Measurements from ENCODE around the gene FUT7. TPM values are rescaled to one million over a fixed set of nuclear protein-coding genes. Genes with fewer than 3 reads are reported as not detected.

FUT7 gene
- polyA plus RNA-seq, 2 donors: 0.08 to 0.39 TPM

GRCh38 chr9:137049544-137050449 is 17.9 kb upstream of the FUT7 start:
- H3K36me3 ChIP-seq (ENCODE audit: control insufficient read depth in 2 of 2, insufficient read depth in 2 of 2, low read length in 1 of 2): no peaks in the 10 kb centered on the region
- H3K27me3 ChIP-seq (ENCODE audit: control insufficient read depth in 1 of 2, insufficient read depth in 2 of 2, low read length in 2 of 2): peaks cover 0 to 7% of the 10 kb centered on the region in 2 donors
- H3K9me3 ChIP-seq (ENCODE audit: control insufficient read depth in 2 of 2, insufficient read depth in 1 of 2, low read depth in 1 of 2, low read length in 1 of 2): peaks cover 0 to 2% of the 10 kb centered on the region in 2 donors
- WGBS, 2 donors: 44 to 45% methylated on average over 38 of the region's 38 CpGs
- no peak overlapping the region for H3K4me3 ChIP-seq (ENCODE audit: low read depth in 1 of 2, low read length in 2 of 2)
- peaks cover 8 to 35% of the 10 kb centered on the region in 2 donors for H3K4me1 ChIP-seq (ENCODE audit: control insufficient read depth in 2 of 2, insufficient read depth in 2 of 2, low read length in 1 of 2)
- no peak overlapping the region for H3K27ac ChIP-seq (ENCODE audit: low read depth in 2 of 2, low read length in 1 of 2)

- no peak overlapping the region for H3K4me3 ChIP-seq (ENCODE audit: low read depth in 1 of 2, low read length in 2 of 2)
- WGBS, 2 donors: 36 to 42% methylated on average over 52 to 72 of the region's 72 CpGs
These were observed 17.0 kb upstream of the FUT7 start for GRCh38 chr9:137048655-137049543.

GRCh38 chr9:137046088-137046787 is 14.3 kb upstream of the FUT7 start, which contains the start of gene NPDC1:
TSS of gene NPDC1 (minus strand) at chr9:137046177. CDS start at chr9:137045989, 188 bp downstream.
- WGBS, 2 donors: 0% methylated on average over 38 to 57 of the region's 57 CpGs
- peaks cover 0 to 2% of the 10 kb centered on the region in 2 donors for H3K9me3 ChIP-seq (ENCODE audit: control insufficient read depth in 2 of 2, insufficient read depth in 1 of 2, low read depth in 1 of 2, low read length in 1 of 2)
- no peaks in the 10 kb centered on the region for H3K36me3 ChIP-seq (ENCODE audit: control insufficient read depth in 2 of 2, insufficient read depth in 2 of 2, low read length in 1 of 2)
- H3K4me3 ChIP-seq (ENCODE audit: low read depth in 1 of 2, low read length in 2 of 2): peak within 1 kb of the TSS; percentile 42 to 55
- peaks cover 13 to 28% of the 10 kb centered on the region in 2 donors for H3K4me1 ChIP-seq (ENCODE audit: control insufficient read depth in 2 of 2, insufficient read depth in 2 of 2, low read length in 1 of 2)
- H3K27ac ChIP-seq (ENCODE audit: low read depth in 2 of 2, low read length in 1 of 2): peak within 1 kb of the TSS; percentile 28 to 79
- H3K27me3 ChIP-seq (ENCODE audit: control insufficient read depth in 1 of 2, insufficient read depth in 2 of 2, low read length in 2 of 2): peaks cover 0 to 7% of the 10 kb centered on the region in 2 donors

More at GRCh38 chr9:137048655-137049543, 17.0 kb upstream of the FUT7 start:
- H3K36me3 ChIP-seq (ENCODE audit: control insufficient read depth in 2 of 2, insufficient read depth in 2 of 2, low read length in 1 of 2): no peaks in the 10 kb centered on the region
- H3K27ac ChIP-seq (ENCODE audit: low read depth in 2 of 2, low read length in 1 of 2): no peak overlapping the region
- peaks cover 0 to 7% of the 10 kb centered on the region in 2 donors for H3K27me3 ChIP-seq (ENCODE audit: control insufficient read depth in 1 of 2, insufficient read depth in 2 of 2, low read length in 2 of 2)
- peaks cover 0 to 2% of the 10 kb centered on the region in 2 donors for H3K9me3 ChIP-seq (ENCODE audit: control insufficient read depth in 2 of 2, insufficient read depth in 1 of 2, low read depth in 1 of 2, low read length in 1 of 2)
- H3K4me1 ChIP-seq (ENCODE audit: control insufficient read depth in 2 of 2, insufficient read depth in 2 of 2, low read length in 1 of 2): peaks cover 10 to 35% of the 10 kb centered on the region in 2 donors

- 2 to 5% methylated on average over 73 to 96 of the region's 96 CpGs for WGBS, 2 donors
- peaks cover 0 to 2% of the 10 kb centered on the region in 2 donors for H3K9me3 ChIP-seq (ENCODE audit: control insufficient read depth in 2 of 2, insufficient read depth in 1 of 2, low read depth in 1 of 2, low read length in 1 of 2)
- H3K36me3 ChIP-seq (ENCODE audit: control insufficient read depth in 2 of 2, insufficient read depth in 2 of 2, low read length in 1 of 2): peaks cover 0 to 2% of the 10 kb centered on the region in 2 donors
- peaks cover 0 to 7% of the 10 kb centered on the region in 2 donors for H3K27me3 ChIP-seq (ENCODE audit: control insufficient read depth in 1 of 2, insufficient read depth in 2 of 2, low read length in 2 of 2)
- peaks cover 13 to 28% of the 10 kb centered on the region in 2 donors for H3K4me1 ChIP-seq (ENCODE audit: control insufficient read depth in 2 of 2, insufficient read depth in 2 of 2, low read length in 1 of 2)
- H3K4me3 ChIP-seq (ENCODE audit: low read depth in 1 of 2, low read length in 2 of 2): peak overlapping the region; percentile 42 to 55
- H3K27ac ChIP-seq (ENCODE audit: low read depth in 2 of 2, low read length in 1 of 2): peak overlapping the region; percentile 9 to 79
These were observed 13.6 kb upstream of the FUT7 start for GRCh38 chr9:137045294-137046087.

- Histone ChIP-seq H3K36me3 (ENCODE audit: control insufficient read depth in 2 of 2, insufficient read depth in 2 of 2, low read length in 1 of 2) (peaks cover 0 to 3% of the 10 kb centered on the region in 2 donors), H3K9me3 (ENCODE audit: control insufficient read depth in 2 of 2, insufficient read depth in 1 of 2, low read depth in 1 of 2, low read length in 1 of 2) (no peaks in the 10 kb centered on the region), H3K27ac (ENCODE audit: low read depth in 2 of 2, low read length in 1 of 2) (peak overlapping the region; percentile 19 to 79), H3K4me3 (ENCODE audit: low read depth in 1 of 2, low read length in 2 of 2) (peak overlapping the region; percentile 42 to 55), H3K27me3 (ENCODE audit: control insufficient read depth in 1 of 2, insufficient read depth in 2 of 2, low read length in 2 of 2) (peaks cover 0 to 3% of the 10 kb centered on the region in 2 donors), H3K4me1 (ENCODE audit: control insufficient read depth in 2 of 2, insufficient read depth in 2 of 2, low read length in 1 of 2) (peaks cover 13 to 28% of the 10 kb centered on the region in 2 donors)
- WGBS, 2 donors: 19 to 22% methylated on average over 18 of the region's 18 CpGs
These were observed 12.8 kb upstream of the FUT7 start for GRCh38 chr9:137044502-137045177.

- Histone ChIP-seq H3K9me3 (ENCODE audit: control insufficient read depth in 2 of 2, insufficient read depth in 1 of 2, low read depth in 1 of 2, low read length in 1 of 2) (no peaks in the 10 kb centered on the region), H3K27me3 (ENCODE audit: control insufficient read depth in 1 of 2, insufficient read depth in 2 of 2, low read length in 2 of 2) (peaks cover 0 to 3% of the 10 kb centered on the region in 2 donors), H3K4me1 (ENCODE audit: control insufficient read depth in 2 of 2, insufficient read depth in 2 of 2, low read length in 1 of 2) (peaks cover 13 to 26% of the 10 kb centered on the region in 2 donors), H3K36me3 (ENCODE audit: control insufficient read depth in 2 of 2, insufficient read depth in 2 of 2, low read length in 1 of 2) (peaks cover 0 to 3% of the 10 kb centered on the region in 2 donors), H3K4me3 (ENCODE audit: low read depth in 1 of 2, low read length in 2 of 2) (peak overlapping the region in 1 of 2 donors; percentile 25), H3K27ac (ENCODE audit: low read depth in 2 of 2, low read length in 1 of 2) (peak overlapping the region; percentile 19 to 45)
- 45 to 46% methylated on average over 12 of the region's 12 CpGs for WGBS, 2 donors
These were observed 12.1 kb upstream of the FUT7 start for GRCh38 chr9:137044037-137044436.

GRCh38 chr9:137042751-137043727 is 11.2 kb upstream of the FUT7 start:
- Histone ChIP-seq H3K27me3 (ENCODE audit: control insufficient read depth in 1 of 2, insufficient read depth in 2 of 2, low read length in 2 of 2) (peaks cover 0 to 3% of the 10 kb centered on the region in 2 donors), H3K27ac (ENCODE audit: low read depth in 2 of 2, low read length in 1 of 2) (peak overlapping the region; percentile 26 to 56), H3K36me3 (ENCODE audit: control insufficient read depth in 2 of 2, insufficient read depth in 2 of 2, low read length in 1 of 2) (peaks cover 0 to 3% of the 10 kb centered on the region in 2 donors), H3K4me3 (ENCODE audit: low read depth in 1 of 2, low read length in 2 of 2) (no peak overlapping the region), H3K4me1 (ENCODE audit: control insufficient read depth in 2 of 2, insufficient read depth in 2 of 2, low read length in 1 of 2) (peaks cover 13 to 23% of the 10 kb centered on the region in 2 donors), H3K9me3 (ENCODE audit: control insufficient read depth in 2 of 2, insufficient read depth in 1 of 2, low read depth in 1 of 2, low read length in 1 of 2) (no peaks in the 10 kb centered on the region)
- WGBS, 2 donors: 76 to 81% methylated on average over 36 of the region's 36 CpGs

All from esophagus (tissue), 2 donors.